GM18508 (cell line): ENCODE data around the gene GALNT17.
"Not testable (repeated sequence)": the region's sequence is repeated elsewhere in the genome, so short reads cannot be mapped to it uniquely, and the experiment has no call there.

Experiments used
- ATAC-seq: cut with Tn5 transposase; IDR thresholded peaks from one replicate; pipeline ENCODE4 v1.9.1; 2021; ENCODE audit warnings: moderate number of reproducible peaks; ENCODE audit not compliant: insufficient read depth, unreplicated experiment

Gene GALNT17

DNA sequence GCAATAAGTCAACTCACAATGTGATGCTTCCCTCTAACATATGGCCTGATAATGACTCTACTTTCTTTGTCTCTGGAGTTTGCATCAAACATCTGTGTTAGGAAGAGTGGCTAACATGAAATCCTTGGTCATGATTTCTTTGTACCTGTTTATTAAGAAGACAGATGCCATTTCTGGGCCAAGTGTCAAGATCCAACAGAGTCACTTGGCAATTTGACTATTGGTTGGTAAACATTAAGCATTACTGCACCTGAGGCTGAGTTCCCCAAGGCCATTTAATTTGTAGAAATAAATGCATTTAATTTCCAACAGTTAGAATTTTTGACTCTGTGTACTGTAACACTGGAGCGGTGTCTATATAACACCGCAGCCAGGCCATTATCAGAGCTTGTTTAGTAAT lies 403.7 kb downstream of the GALNT17 start:
- ATAC-seq, result no peak

- ATAC-seq, result no peak
Measured at GRCh38 chr7:71538210-71538609, 406.3 kb downstream of the GALNT17 start.

DNA sequence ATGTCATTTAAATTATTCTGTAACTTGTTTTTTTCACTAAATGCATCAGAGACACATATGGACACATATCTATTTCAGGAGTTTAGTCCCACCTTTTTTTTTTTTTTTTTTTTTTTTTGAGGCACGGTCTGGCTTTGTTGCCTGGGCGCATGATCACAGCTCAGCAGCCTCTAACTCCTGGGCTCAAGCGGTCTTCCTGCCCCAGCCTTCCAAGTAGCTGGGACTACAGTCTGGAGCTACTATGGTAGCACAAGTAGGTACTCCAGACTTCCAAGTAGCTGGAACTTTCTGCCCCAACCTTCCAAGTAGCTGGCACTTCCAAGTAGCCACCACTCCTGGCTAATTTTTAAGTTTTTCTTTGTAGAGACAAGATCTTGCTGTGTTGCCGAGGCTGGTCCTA lies 407.7 kb downstream of the GALNT17 start:
- no peak for ATAC-seq

DNA sequence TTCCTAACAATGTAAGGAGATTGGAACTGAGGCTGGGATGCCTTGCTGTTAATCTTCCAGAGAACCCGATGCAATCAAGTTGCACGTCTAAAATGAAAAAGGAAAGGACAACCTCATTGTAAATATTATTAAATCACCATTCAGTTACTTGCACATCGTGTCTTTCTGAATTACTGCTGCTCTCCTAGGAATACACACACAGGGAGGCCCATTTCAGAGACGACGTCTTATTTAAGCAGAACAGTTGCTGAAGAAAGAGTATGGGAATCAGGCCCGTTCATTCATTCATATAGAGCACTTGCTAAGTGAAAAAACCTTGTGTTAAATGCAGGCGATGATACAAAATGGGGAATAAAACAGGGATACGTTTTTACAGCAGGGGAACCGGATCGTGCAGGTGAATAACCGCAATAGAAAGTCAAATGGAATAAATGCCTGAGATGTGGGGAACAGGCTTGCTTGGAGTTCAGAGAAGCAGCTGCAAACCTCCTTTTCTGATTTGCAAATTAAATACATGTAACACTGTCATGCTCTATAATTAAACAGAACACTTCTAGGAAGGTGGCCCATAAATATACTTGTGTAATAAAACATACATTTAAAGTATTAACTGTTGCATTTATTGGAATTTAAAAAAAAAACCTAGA lies 409.9 kb downstream of the GALNT17 start:
- no peak for ATAC-seq

- no peak for ATAC-seq
Measured at GRCh38 chr7:71543396-71543795, 411.5 kb downstream of the GALNT17 start.

DNA sequence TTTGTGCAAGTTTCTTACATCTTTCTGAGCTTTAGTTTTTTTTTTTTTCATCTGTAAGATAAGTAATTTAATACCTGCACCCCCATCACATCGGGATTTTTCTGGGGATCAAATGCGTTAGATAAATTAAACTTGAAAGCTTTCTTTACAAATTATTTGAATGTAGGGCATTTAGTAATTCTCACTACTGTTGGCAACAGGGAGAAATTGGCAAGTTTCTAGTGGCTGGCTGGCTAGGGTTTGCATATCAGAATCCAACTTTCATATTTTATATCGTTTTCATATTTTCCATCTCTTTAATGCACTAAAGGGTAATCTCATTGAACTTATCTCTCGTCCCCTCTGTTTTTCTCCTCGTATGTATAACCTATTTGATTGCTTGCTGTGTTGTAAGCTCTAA lies 412.9 kb downstream of the GALNT17 start:
- ATAC-seq, result no peak

- no peak for ATAC-seq
Measured at GRCh38 chr7:71547426-71547825, 415.5 kb downstream of the GALNT17 start.

GRCh38 chr7:71548746-71549145 lies 416.8 kb downstream of the GALNT17 start:
- no peak for ATAC-seq

GRCh38 chr7:71553306-71553705 lies 421.4 kb downstream of the GALNT17 start:
- no peak for ATAC-seq

DNA sequence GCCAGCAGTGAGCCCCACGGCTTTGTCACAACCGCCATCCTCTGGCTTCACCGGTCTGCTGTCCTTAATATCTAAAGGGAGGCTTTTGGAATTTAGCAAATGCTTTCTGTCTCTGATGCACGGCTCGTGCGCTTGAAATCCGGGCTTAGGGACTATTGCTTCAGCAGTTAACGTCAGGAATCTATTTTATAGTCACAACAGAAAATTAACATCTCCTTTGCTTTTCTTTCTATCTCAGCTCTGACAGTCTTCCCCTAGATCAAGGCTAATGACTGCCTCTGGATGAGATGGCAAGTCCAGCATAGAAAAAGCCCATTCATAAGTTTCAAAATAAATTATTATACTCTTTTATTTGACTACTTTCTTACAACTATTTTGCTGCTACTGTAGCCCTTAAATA lies 423.8 kb downstream of the GALNT17 start:
- ATAC-seq, result no peak

DNA sequence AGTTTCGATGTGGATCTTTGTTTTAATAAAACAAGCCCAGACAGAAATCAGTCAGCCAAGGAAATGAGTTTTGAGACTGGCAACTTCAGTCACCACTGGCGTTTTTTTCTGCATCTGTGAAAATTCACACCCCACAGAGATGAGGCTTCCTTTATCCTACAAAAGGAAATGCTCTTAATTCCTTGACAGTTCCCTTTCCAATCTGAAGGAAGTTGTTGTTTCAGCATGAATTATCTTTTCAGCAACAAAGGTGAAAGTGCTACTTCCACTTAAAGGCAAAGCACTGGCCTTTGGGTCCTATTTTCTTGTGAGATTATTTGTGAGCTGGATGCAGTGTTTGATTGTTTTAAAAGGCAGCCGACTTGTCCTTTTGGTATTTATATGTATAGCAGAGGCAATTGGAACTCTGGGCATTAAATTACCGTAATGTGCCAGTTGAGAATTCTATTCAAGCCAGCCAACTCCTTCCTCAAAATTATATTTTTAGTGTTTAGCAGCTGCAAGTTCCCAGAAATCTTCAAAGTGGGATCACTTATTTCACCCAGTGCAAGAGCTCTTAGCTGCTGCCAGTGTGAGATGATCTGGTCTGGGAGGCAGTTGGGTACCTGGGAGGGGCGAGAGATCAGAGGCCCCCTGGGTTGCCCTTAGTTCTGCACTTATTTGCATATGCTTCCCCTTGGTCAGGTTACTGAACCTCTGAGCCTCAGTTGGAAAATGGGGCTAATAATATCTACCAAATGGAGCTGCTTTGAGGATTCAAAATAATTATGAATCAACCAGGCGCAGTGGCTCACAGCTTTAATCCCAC lies 427.1 kb downstream of the GALNT17 start:
- no peak for ATAC-seq

DNA sequence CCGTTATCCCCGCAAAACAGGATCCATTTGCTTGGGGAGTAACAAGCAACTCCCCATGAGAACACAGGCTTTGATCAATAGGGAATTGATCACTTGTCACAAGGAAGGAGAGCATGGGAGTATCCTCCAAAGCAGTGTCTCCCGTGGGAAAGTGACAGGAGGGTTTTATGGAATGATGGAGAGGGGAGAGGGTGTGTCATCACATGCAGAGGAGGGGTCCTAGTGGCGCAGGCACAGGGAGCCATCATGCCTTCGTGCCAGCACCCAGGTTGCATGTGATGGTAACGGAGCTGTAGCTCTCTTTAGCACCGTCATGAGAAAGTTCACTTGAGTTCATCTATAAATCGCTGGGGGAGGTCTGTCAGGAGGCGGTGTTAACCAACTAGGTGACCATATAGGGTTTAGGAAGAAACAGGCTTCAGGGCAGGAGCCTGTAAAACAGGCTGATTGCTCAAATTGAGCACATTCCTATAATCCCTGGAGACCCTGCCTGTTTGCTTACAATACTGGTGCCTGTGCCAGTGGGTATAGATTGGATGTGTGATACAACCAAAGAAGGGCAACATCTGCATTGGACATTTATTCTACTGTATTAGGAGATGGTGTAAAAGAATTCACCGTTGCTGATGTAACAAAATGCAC lies 428.5 kb downstream of the GALNT17 start:
- ATAC-seq, result no peak

- ATAC-seq, result no peak
Measured at GRCh38 chr7:71563276-71563675, 431.3 kb downstream of the GALNT17 start.

GRCh38 chr7:71566376-71566775 lies 434.4 kb downstream of the GALNT17 start:
- ATAC-seq, result no peak

DNA sequence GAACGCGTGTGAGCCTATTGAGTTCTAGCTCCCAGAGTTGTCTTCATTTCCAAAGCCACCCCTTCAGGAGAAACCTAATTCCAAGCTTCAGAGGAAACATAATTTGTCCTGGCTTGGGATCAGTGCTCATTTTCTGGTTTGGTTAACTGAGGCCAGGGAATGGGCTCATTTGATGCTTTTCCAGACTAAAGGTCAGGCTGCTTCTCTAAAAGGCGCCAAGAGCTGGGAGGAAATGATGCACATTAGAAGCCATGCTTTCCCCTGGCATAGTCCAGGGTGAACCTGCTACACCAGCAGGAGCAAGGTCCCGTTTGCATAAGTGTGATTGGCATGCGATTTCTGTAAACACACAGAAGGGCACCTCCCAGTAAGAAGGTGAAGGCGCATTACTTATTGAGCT lies 435.0 kb downstream of the GALNT17 start:
- no peak for ATAC-seq

DNA sequence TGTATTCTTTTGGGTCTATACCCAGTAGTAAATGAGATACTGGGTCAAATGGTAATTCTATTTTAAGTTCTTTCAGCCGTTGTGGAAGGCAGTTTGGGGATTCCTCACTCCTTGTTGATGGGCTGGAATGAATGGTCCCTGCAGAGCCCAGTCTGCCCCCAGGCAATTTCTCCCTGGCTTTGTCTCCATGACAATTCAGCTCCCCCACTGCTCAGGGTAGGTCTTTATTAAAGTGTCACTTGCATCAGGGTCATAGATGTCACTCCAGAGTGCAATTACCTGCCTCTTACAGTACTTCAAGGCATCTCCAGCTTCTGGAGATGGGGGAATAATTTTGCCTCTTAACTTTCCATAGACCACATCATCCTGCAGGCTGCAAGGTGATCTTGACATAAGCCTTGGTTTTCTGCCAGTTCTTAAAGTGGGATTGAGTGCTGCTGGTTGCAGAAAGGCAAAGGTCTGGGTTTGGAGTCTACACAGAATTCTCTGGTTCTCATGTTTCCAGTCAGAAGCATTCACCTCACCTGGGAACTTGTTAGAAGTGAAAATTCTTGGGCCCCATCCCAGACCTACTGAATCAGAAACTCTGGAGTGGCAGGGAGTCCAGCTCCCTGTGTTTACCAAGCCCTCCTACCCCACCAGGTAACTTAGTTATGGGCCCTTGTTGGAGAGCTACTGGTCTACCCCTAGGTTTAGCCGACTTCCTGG lies 442.4 kb downstream of the GALNT17 start:
- ATAC-seq, result no peak

- ATAC-seq, result no peak
Measured at GRCh38 chr7:71580027-71580426, 448.1 kb downstream of the GALNT17 start.

- no peak for ATAC-seq
Measured at GRCh38 chr7:71584256-71584655, 452.3 kb downstream of the GALNT17 start.

GRCh38 chr7:71591876-71592275 lies 459.9 kb downstream of the GALNT17 start:
- ATAC-seq, result no peak

DNA sequence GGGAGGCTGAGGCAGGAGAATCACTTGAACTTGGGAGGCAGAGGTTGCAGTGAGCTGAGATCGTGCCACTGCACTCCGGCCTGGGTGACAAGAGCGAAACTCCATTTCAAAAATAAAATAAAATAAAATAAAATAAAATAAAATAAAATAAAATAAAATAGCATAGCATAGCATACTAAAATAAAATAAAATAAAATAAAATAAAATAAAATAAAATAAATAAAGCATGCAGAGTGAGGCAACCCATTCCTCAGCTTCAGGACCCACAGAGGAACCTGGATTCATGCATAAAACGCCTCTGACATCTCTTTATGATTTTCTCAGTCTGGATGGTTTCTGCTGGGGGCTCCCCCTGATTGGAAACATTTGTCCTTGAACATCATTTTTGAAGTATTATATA lies 460.4 kb downstream of the GALNT17 start:
- not testable (repeated sequence) for ATAC-seq

- ATAC-seq, result no peak
Measured at GRCh38 chr7:71594736-71595135, 462.8 kb downstream of the GALNT17 start.
